Measurements from ENCODE around the gene MAEL. TPM values are rescaled to one million over a fixed set of nuclear protein-coding genes. Genes with fewer than 3 reads are reported as not detected.

MAEL gene
- total and polyA plus RNA-seq, 2 of the 8 experiments (the other 6 are each of a cell fraction or from before 2014, with no cell fraction given) = 0.03 TPM; not detected in 1

DNA sequence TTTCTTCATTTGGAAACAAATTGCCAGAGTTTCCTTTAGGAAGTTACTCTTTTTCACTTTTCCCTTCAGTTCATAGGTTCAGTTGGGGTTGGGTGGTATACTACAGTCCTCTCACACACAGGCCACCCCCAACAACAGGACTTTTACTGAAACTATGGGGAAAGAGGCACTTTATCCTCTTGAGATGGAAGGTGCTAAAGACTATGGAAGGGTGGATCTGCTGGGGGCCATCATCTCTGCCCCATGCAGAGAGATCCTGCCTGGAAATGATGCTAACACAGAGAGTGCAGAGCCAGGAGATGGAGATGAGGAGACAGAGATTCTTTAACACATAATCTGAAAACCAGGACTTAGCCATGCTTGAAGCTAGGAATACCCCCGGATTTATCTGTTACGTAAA is 38.0 kb upstream of the MAEL start (continued):
- TF ChIP-seq MAFK (IDR thresholded peaks at IDR 0.05; ENCODE audit: low read depth, low read length) (no peak), ATF2 (IDR thresholded peaks at IDR 0.05; ENCODE audit: low read length) (no peak), CHD7 (IDR thresholded peaks at IDR 0.05; ENCODE audit: insufficient replicate concordance, low read length) (no peak), EGR1 (IDR thresholded peaks at IDR 0.05; ENCODE audit: borderline replicate concordance, low read depth, low read length) (no peak), TBP (IDR thresholded peaks at IDR 0.05; ENCODE audit: low read depth, low read length) (no peak), KDM1A (IDR thresholded peaks at IDR 0.05; ENCODE audit: borderline replicate concordance, low read length) (no peak)

Measured in H1 (cell line).